GM19035 (cell line): ENCODE results near the gene TMEM169.

Experiments used
- ATAC-seq: cut with Tn5 transposase; IDR thresholded peaks from one replicate; pipeline ENCODE4 v1.9.1; 2021; ENCODE audit not compliant: unreplicated experiment

TMEM169 gene

DNA sequence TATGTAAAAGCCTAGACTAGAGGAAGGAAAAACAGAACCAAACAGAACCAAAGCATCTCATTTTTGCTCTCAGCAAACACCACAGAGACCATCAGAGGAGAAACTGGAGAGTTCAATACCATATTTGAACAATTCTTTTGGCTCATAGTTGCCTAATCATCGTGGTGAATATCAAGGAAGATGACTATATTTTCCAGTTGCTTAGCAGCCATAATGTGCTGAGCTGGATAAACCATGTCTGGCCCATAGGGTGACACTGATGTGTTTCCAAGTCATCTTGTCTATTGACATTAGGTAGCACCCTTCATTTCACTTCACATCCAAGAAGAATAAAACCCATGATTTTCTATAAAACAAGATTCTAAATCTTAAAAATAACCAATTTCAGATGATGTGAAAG lies 21.5 kb downstream of the TMEM169 start:
- no peak for ATAC-seq

DNA sequence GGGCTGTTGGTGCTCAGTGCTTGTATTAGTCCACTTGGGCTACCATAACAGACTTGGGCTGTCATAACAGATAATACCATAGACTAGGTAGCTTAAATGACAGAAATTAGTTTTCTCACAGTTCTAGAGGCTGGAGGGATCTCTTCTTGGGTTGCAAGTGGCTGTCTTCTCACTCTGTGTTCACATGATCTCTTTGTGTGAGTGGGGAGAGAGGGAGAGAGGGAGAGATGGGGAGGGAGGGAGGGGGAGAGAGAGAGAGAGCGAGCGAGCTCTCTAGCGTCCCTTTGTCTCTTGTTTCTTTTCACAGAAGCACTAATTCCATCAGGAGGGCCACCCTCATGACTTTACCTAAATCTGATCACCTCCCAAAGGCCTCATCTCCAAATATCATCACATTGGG lies 23.0 kb downstream of the TMEM169 start:
- no peak for ATAC-seq

- ATAC-seq = no peak
These were observed 25.6 kb downstream of the TMEM169 start for GRCh38 chr2:216107320-216107719.

DNA sequence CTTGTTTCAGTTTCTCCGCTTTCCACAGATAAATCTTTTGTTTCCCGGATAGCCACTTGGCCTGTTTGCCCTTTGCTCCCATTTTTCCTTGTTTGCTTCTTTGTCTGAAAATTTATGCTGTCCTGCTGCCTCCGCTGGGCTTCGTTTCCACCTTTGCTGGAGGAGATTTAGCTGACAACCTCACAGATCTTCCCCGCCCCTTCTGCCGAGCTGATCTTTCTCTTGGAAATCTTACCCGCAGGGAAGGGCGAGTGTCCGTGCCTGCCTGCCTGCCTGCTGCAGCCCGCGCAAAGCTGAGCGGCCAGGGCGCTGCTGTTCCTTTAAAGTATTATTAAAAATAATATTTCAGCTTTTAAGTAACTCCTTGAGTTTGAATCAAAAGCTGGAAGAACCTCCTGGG lies 26.0 kb downstream of the TMEM169 start:
- ATAC-seq = no peak

DNA sequence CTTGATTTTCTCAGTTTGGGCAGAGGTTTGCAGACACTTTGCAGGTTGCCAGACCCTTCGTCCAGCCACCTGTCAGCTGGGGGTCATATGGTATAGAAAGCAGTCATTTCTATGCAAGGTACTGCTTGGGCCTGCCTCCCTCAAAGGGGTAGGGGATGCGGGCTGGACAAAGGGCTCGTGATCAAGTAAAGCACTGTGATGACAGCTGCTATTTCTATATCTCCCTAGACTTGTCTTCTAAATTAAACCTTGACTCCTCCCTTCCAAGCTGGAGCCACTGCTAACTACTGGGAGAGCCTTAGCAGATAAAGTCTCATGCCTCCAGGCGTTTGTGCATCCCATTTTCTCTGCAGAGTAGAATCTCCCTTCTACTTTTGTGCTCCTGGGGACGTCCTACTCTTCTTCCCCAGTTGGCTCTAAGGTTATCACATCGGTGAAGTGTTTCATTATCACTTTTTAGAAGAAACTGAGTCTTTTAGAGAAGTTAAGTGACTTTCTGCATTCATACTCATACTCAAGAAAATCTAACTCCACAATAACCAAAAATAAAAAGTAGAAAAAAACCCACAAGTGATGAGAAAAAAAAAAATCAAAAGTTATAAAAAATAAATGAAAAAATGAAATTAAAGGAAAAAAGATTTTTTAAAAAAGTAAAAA lies 26.7 kb downstream of the TMEM169 start:
- ATAC-seq = no peak

- ATAC-seq = peak; percentile 67
These were observed 27.5 kb downstream of the TMEM169 start, which contains the start of gene XRCC5 for GRCh38 chr2:216108967-216109921. Gene XRCC5 (plus strand): TSS chr2:216109348. CDS start chr2:216109437, 89 bp downstream.

DNA sequence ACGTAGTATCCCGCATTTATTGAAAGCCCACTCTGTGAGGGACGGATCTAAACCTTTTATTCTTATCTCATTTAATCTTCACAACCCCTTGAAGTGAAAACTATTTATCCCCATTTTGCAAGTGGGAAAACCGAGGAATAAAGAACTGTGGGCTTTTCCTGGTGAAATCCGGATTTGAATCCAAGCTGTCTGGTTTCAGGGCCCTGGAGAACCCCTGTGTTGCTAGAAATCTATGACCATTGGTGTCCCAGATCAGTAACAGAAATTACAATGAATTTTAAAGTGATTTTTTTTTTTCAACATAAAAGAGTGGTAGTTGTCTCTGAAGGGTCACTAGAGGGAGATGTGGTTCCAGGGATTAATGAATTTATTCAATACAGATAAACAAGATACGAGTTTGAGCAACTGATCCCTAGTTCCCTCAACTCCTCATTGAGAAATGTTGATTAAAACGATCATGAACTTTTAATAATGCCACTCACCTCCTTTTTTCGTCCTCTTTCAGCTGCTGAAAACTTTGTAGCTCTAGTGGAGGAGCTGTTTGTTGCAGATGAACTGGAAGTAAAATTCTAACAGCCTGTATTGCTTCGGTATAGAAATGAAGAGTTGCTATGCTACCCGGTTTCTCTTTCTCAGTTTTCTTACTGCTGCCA lies 28.4 kb downstream of the TMEM169 start:
- ATAC-seq = no peak

DNA sequence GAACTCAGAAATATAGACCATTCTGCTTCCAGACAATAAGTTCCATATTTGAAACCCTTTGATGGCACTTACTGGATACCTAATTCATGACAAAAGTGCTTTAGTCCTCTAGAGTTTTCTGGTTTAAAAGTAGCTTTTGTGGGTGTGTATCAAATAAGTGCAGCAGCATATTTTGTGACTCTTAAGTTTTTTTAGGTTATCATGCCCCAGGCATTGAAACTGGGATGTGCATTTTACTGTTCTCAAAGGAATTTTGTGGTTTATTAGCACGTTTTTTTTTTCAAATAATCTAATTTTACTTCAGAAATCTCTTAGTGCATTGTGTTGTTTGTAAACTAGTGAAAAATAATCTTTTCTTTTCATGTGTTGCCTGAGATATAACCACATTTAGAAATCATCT lies 28.9 kb downstream of the TMEM169 start:
- no peak for ATAC-seq

DNA sequence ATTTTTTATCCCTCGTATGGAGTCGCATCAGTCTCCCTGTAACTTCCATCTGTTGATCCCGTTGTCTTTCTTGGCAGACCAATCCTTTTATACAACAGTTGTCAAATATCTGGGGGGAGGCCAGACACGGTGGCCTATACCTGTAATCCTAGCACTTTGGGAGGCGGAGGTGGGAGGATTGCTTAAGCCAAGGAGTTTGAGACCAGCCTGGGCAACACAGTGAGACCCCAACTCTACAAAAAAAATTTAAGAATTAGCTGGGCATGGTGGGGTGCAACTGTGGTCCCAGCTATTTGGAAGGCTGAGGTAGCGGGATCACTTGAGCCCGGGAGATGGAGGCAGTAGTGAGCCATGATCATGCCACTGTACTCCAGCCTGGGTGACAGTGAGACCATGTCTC lies 29.4 kb downstream of the TMEM169 start:
- ATAC-seq = no peak

DNA sequence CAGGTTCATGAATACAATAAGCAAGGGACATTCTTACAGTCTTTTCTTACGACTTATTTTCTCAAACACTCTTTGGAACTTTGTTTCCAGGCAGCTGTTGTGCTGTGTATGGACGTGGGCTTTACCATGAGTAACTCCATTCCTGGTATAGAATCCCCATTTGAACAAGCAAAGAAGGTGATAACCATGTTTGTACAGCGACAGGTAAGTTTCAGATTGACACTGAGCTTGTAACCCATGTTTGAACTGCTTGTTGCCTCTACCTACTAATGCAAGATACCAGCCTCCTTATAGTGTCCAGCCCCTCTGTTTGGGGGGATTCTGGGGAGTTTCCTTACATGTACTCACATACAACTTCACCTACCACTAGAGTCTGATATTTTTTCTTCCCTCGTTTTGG lies 31.2 kb downstream of the TMEM169 start:
- ATAC-seq = no peak

- ATAC-seq = peak; percentile 47
These were observed 31.9 kb downstream of the TMEM169 start for GRCh38 chr2:216113572-216113971.

GRCh38 chr2:216114382-216114713 lies 32.6 kb downstream of the TMEM169 start:
- ATAC-seq = peak; percentile 14

- ATAC-seq = peak; percentile 56
These were observed 33.2 kb downstream of the TMEM169 start for GRCh38 chr2:216114714-216115531.

DNA sequence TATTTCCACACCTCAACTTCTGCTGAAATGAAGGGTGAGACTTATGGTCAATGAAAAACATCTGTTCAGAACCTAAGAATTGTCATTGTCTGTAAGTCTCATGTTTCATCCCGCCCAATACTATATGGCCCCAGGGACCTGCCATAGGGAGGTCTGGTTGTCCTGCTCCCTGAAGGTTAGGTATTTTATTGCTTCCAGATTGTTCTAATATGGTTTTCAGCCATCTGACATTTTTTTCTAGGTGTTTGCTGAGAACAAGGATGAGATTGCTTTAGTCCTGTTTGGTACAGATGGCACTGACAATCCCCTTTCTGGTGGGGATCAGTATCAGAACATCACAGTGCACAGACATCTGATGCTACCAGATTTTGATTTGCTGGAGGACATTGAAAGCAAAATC lies 34.7 kb downstream of the TMEM169 start:
- no peak for ATAC-seq

DNA sequence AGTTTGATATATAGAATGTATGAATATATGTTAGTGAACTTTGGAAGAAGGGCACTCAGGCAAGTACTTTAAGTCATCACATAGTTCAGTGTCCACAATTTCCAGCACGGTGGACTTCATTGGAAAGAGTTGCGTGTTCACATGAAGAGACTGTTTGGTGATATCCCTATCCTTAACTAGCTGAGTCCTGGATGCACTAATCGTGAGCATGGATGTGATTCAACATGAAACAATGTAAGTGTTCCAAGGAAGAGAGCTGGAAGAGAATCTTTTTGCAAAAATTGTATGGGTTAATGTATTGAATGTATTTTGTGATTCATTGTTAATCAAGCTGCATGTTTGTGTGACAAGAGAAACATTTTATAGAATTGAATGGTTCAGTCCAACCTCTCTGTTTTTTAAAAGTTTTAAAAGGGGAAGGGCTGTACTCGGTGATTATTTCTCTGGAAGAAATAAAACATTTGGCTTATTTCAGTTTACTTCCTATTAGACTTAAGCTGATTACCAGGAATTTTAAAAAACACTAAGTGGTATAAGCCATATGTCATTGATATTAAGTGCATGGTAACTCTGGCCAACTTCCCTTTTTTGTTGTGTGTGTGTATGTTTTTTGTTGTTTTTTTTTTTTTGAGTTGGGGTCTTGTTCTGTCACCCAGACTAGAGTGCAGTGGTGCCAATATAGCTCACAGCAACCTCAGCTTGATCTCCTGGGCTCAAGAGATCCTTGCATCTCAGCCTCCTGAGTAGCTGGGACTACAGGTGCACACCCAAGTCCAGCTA lies 36.0 kb downstream of the TMEM169 start:
- no peak for ATAC-seq

DNA sequence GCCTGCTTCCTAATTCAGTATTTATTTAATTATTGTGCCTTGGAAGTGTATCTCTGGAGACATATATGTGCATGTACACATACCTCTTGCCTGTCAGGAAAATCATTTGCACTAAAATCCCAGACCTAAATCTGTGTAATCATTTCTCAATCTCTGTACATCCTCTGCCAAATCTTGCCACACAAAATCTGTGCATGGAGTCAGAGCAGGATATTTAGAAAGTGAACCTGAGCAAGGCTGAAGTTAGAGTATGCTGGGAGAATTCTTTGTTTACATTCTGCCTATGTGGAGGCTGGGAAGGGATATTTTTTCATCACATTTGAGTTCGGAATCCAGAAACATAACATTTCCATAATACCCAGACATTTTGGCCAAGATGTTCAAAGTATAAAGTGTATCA lies 36.8 kb downstream of the TMEM169 start:
- no peak for ATAC-seq

GRCh38 chr2:216119146-216119545 lies 37.4 kb downstream of the TMEM169 start:
- no peak for ATAC-seq

DNA sequence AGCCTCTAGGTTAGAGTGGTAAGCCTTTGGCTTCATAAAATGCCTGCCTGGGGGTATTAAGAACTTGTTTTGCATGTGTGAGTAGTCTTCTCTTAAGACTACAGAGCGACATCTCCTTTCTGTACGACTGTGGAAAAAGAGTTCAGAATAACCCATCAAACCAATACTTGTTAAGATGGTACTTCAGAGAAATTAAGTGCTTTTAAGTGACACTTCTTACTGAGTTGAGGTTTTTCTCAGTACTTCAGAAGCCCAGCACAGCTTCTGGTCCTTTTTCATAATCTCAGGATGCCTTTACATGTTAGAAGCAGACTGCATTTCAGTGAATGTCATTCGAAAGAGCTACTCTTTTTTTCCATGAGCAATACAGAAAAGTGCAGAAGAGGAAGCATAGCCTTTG lies 38.3 kb downstream of the TMEM169 start:
- ATAC-seq = no peak

GRCh38 chr2:216121255-216121654 lies 39.5 kb downstream of the TMEM169 start:
- no peak for ATAC-seq

DNA sequence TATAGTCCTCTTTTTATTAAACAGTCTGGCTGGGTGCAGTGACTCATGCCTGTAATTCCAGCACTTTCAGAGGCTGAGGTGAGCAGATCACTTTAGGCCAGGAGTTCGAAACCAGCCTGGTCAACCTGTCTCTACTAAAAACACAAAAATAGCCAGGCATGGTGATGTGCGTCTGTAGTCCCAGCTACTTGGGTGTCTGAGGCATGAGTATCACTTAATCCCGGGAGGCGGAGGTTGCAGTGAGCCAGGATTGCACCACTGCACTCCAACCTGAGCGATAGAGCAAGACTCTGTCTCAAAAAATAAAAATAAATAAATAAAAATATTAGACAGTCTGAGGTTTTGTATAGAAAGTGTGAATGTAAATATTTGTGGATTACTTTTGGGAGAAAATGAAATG lies 45.2 kb downstream of the TMEM169 start:
- ATAC-seq = no peak
